ENCODE measurements around the gene JMJD8.

DNA sequence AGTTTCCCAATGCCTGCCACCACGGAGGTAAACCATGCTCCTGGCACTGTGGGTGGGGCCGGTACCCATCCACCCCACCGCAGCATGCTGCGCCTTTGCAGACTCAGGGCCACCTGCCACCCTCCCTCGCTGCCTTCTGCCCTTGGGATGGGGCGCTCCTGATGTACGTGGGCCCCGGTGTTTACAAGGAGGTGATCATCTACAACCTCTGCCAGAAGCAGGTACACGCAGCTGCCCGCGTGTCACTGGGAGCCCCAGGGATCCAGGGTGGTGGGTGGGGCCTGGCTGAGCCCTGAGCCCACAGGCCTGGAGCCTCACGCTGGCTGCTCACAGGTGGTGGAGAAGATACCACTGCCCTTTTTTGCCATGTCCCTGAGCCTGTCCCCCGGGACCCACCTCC lies 17.6 kb downstream of the JMJD8 start:
- TF ChIP-seq, protein P1, sequence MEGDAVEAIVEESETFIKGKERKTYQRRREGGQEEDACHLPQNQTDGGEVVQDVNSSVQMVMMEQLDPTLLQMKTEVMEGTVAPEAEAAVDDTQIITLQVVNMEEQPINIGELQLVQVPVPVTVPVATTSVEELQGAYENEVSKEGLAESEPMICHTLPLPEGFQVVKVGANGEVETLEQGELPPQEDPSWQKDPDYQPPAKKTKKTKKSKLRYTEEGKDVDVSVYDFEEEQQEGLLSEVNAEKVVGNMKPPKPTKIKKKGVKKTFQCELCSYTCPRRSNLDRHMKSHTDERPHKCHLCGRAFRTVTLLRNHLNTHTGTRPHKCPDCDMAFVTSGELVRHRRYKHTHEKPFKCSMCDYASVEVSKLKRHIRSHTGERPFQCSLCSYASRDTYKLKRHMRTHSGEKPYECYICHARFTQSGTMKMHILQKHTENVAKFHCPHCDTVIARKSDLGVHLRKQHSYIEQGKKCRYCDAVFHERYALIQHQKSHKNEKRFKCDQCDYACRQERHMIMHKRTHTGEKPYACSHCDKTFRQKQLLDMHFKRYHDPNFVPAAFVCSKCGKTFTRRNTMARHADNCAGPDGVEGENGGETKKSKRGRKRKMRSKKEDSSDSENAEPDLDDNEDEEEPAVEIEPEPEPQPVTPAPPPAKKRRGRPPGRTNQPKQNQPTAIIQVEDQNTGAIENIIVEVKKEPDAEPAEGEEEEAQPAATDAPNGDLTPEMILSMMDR (IDR thresholded peaks at IDR 0.05): no peak
- TF ChIP-seq POLR2A (IDR thresholded peaks at IDR 0.05): no peak
- TF ChIP-seq EP300 (IDR thresholded peaks at IDR 0.05): no peak

Data from ovary (tissue), 3 donors.